Measurements from ENCODE around the gene TLCD5. TPM values are rescaled to one million over a fixed set of nuclear protein-coding genes. Genes with fewer than 3 reads are reported as not detected.

Gene TLCD5
- total RNA-seq, 1 experiment from 2014 or later = 7.1 TPM

DNA sequence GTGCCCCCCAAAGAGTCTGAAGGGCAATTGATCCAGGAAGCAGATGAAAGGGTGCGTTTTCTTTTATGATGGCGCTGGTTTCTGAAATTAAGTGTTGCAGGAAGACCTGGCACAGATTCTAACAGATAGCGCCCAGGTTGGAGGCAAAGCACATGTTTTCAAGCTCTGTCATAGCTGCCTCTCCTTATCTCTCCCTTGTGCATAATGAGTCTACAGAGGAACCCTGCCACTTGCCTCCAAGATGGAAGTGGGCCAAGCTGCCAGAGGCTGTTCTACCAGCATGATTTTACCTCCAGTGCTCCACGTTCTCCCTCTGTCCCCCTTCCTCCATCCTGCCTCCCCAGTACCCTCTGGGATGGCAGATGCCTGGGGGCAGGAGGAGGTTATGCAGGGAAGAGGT, 30.0 kb upstream of the TLCD5 start:
- no peak overlapping the region for H4K8ac ChIP-seq (replicated peaks; ENCODE audit: insufficient read length, low read depth, low read length)
- Mint-ChIP-seq H3K9me3 (no peaks in the 10 kb centered on the region; a peak in 1 of 5 replicates), H3K36me3 (ENCODE audit: insufficient read depth in 1 of 3, low read depth in 3 of 3) (no peaks in the 10 kb centered on the region), H3K27me3 (ENCODE audit: low read depth) (peaks cover 43% of the 10 kb centered on the region), H3K27ac (no peak overlapping the region), H3K4me1 (peaks cover 12 to 20% of the 10 kb centered on the region in 2 experiments), H3K4me3 (no peak overlapping the region)
- no peaks in the 10 kb centered on the region for H4K20me1 ChIP-seq (ENCODE audit: control insufficient read depth, insufficient read depth, insufficient read length)
- H3K4me1 ChIP-seq (ENCODE audit: insufficient read depth, low read length) = no peaks in the 10 kb centered on the region
- TF ChIP-seq, protein P1, sequence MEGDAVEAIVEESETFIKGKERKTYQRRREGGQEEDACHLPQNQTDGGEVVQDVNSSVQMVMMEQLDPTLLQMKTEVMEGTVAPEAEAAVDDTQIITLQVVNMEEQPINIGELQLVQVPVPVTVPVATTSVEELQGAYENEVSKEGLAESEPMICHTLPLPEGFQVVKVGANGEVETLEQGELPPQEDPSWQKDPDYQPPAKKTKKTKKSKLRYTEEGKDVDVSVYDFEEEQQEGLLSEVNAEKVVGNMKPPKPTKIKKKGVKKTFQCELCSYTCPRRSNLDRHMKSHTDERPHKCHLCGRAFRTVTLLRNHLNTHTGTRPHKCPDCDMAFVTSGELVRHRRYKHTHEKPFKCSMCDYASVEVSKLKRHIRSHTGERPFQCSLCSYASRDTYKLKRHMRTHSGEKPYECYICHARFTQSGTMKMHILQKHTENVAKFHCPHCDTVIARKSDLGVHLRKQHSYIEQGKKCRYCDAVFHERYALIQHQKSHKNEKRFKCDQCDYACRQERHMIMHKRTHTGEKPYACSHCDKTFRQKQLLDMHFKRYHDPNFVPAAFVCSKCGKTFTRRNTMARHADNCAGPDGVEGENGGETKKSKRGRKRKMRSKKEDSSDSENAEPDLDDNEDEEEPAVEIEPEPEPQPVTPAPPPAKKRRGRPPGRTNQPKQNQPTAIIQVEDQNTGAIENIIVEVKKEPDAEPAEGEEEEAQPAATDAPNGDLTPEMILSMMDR (conservative IDR thresholded peaks at IDR 0.05) = no peak
- H3K56ac ChIP-seq (ENCODE audit: insufficient read length, low read depth, low read length) = no peak overlapping the region
- no peak overlapping the region for H4K5ac ChIP-seq (ENCODE audit: insufficient read length, low read depth, low read length)
- no CpG with 5 or more reads among the region's 4 CpGs for WGBS (ENCODE audit: extremely low coverage, insufficient read length, low lambda C conversion rate)
- no peak overlapping the region for H3K23ac ChIP-seq (ENCODE audit: insufficient read length, low read depth, low read length)
- no peaks in the 10 kb centered on the region for H3K79me2 ChIP-seq (ENCODE audit: insufficient read depth, low read length)
- no peak overlapping the region for H2BK20ac ChIP-seq (ENCODE audit: low read depth, low read length, poor library complexity, severe bottlenecking)
- no peak overlapping the region for H3T11ph ChIP-seq (ENCODE audit: low read length)
- H2AFZ ChIP-seq (ENCODE audit: low read length) = no peak overlapping the region
- no peak overlapping the region for H2BK5ac ChIP-seq (ENCODE audit: insufficient read length, low read length)
- no peak overlapping the region for H3K27ac ChIP-seq (ENCODE audit: insufficient read length, low read depth, low read length)
- H2BK120ac ChIP-seq (ENCODE audit: low read depth, low read length, poor library complexity, severe bottlenecking) = no peak overlapping the region
- H3K27me3 ChIP-seq (ENCODE audit: insufficient read depth, low read length) = no peaks in the 10 kb centered on the region
- H3K79me1 ChIP-seq (ENCODE audit: insufficient read depth, low read depth, low read length, poor library complexity, severe bottlenecking) = no peaks in the 10 kb centered on the region
- H2AK5ac ChIP-seq (ENCODE audit: insufficient read length, low read length) = no peak overlapping the region
- no peak overlapping the region for H3K14ac ChIP-seq (ENCODE audit: insufficient read depth, low read length)
- H3K18ac ChIP-seq (ENCODE audit: insufficient read length, low read depth, low read length) = no peak overlapping the region
- no peak overlapping the region for H3K9ac ChIP-seq (ENCODE audit: extremely low read depth, insufficient read length, low read length)
- H3K23me2 ChIP-seq (ENCODE audit: insufficient read length, low read depth, low read length, poor library complexity, severe bottlenecking) = no peaks in the 10 kb centered on the region
- no peak for DNase-seq
- no peak overlapping the region for H2BK15ac ChIP-seq (ENCODE audit: low read depth, low read length)
- H4K91ac ChIP-seq (ENCODE audit: insufficient read length, low read depth, low read length) = no peak overlapping the region
- no peaks in the 10 kb centered on the region for H3K9me3 ChIP-seq (ENCODE audit: control insufficient read depth, low read depth, low read length)
- no peak overlapping the region for H2BK12ac ChIP-seq (ENCODE audit: insufficient read length, low read depth, low read length)
- no peak overlapping the region for H3K4me2 ChIP-seq (ENCODE audit: insufficient read depth, insufficient read length, low read length)
- H3K4ac ChIP-seq (ENCODE audit: low read depth, low read length) = no peak overlapping the region
